ENCODE measurements around the gene IRX2.

- no peak for TF ChIP-seq CTCF (conservative IDR thresholded peaks at IDR 0.05; ENCODE audit: low read depth, low read length)
- TF ChIP-seq RCOR1 (IDR thresholded peaks at IDR 0.05; ENCODE audit: insufficient replicate concordance, low read length): no peak
- TF ChIP-seq RAD21 (IDR thresholded peaks at IDR 0.05; ENCODE audit: low read length): no peak
- TF ChIP-seq NFE2L2 (IDR thresholded peaks at IDR 0.05; ENCODE audit: low read depth, low read length): no peak
- TF ChIP-seq ELK1 (IDR thresholded peaks at IDR 0.05; ENCODE audit: borderline replicate concordance, low read depth, low read length): no peak
- TF ChIP-seq POLR2A (IDR thresholded peaks at IDR 0.05; ENCODE audit: low read depth, low read length): no peak
- no peak for TF ChIP-seq MAFK (IDR thresholded peaks at IDR 0.05; ENCODE audit: low read depth, low read length)
- TF ChIP-seq SMC3 (IDR thresholded peaks at IDR 0.05; ENCODE audit: low read depth, low read length): no peak
- no peak for TF ChIP-seq MAZ (IDR thresholded peaks at IDR 0.05; ENCODE audit: borderline replicate concordance, low read depth, low read length)
- no peak for TF ChIP-seq USF2 (IDR thresholded peaks at IDR 0.05; ENCODE audit: low read depth, low read length)
- no peak for TF ChIP-seq FOS (IDR thresholded peaks at IDR 0.05; ENCODE audit: low read depth, low read length)
Measured at GRCh38 chr5:2732004-2732403, 19.5 kb downstream of the IRX2 start.
